Pancreas (tissue), 10 donors: ENCODE results near the gene TTLL5. TPM values are rescaled to one million over a fixed set of nuclear protein-coding genes. Genes with fewer than 3 reads are reported as not detected.

ENCODE experiments used
- ATAC-seq, 4 donors: fragments of 200-7000 bp; cut with Tn5 transposase; one replicate each; pipeline versions ENCODE4 v1.8.0 to v1.9.1; 2020; ENCODE audit warnings: mild to moderate bottlenecking in 4 of 4, moderate library complexity in 4 of 4
- DNase-seq, 6 donors: peaks; one replicate each; pipeline ENCODE4 v3.0.0-alpha.2; 2020
- FAIRE-seq: peaks from 2 replicates; lab custom pipeline; 2012; peaks lifted over from hg19 to GRCh38; lab: Jason Lieb, UNC
- H3K27ac ChIP-seq, 4 donors: fragments of 200-600 bp; sonication (generic); 1 replicate in 3 of 4; 2 replicates in 1 of 4; pipeline versions ENCODE4 v1.5.0 to v1.8.0; 2020
- H3K27me3 ChIP-seq, 4 donors: fragments of 200-600 bp; one replicate each; pipeline ENCODE4 v1.8.0; 2021
- H3K36me3 ChIP-seq, 3 donors: fragments of 200-600 bp; sonication (generic) in 1 of 3; one replicate each; pipeline versions ENCODE4 v1.5.0 to v1.8.0; 2020 to 2021
- H3K4me1 ChIP-seq, 3 donors: fragments of 200-600 bp; one replicate each; pipeline ENCODE4 v1.8.0; 2021
- H3K4me3 ChIP-seq, 4 donors: fragments of 200-600 bp; sonication (generic) in 2 of 4; one replicate each; pipeline versions ENCODE4 v1.5.0 to v1.8.0; 2020 to 2021
- H3K9me3 ChIP-seq, 4 donors: fragments of 200-600 bp; one replicate each; pipeline ENCODE4 v1.8.0; 2021
- CTCF ChIP-seq, 4 donors: fragments of 200-600 bp; sonication (generic) in 3 of 4; IDR thresholded peaks; one replicate each; pipeline versions ENCODE4 v1.5.0 to v1.8.0; 2021; ENCODE audit warnings: antibody characterized with exemption in 4 of 4
- WGBS, 2 donors: extraction: QIAGEN DNeasy Blood & Tissue Kit; methylation state at CpG; one replicate each; pipeline ENCODE4 v1.1.7; 2013; 5-methylcytosine and 5-hydroxymethylcytosine counted together
- intact Hi-C, 3 donors: fragments of 100-400 bp; cut with DNase I; formaldehyde crosslinking; loops; one replicate each; pipeline versions ENCODE4 v1.11.1 to v1.14.2; 2022
- polyA plus RNA-seq, 2 donors: library from polyadenylated mRNA; stranded (reverse); fragments of 200-250 nt; gene quantifications; one replicate each; pipeline ENCODE4 v1.2.3, GENCODE V29; 2013
- total RNA-seq, 6 donors: library from RNA; stranded (reverse); fragmentation: NEBNext Ultra II Directional in 4 of 6; extraction: Animal tissue kit (Norgen Biotek cat#: 25700) in 4 of 6; gene quantifications; one replicate each; pipeline versions ENCODE4 v1.2.1 to v1.2.4, GENCODE V29; 2021 to 2023
- donor health status: healthy with polysubstance abuse.
- donor health status: DM: no; HTN: no; CAD: no; lungs with moderate emphysema.
- donor health status: DM: no; HTN: no; CAD: no.
- donor health status: control.
- donor health status: control.
- donor health status: Bipolar disorder and iron deficiency.
- donor health status: DM: yes; HTN: yes; CAD: no.
- donor health status: DM: no; HTN: no; CAD: no.
- donor health status: DM: no; HTN: no; CAD: no.
- donor health status: DM: yes; HTN: yes; CAD: no.

TTLL5 gene
- total and polyA plus RNA-seq, 8 donors: 7.6 to 22.6 (median 12.0) TPM

DNA sequence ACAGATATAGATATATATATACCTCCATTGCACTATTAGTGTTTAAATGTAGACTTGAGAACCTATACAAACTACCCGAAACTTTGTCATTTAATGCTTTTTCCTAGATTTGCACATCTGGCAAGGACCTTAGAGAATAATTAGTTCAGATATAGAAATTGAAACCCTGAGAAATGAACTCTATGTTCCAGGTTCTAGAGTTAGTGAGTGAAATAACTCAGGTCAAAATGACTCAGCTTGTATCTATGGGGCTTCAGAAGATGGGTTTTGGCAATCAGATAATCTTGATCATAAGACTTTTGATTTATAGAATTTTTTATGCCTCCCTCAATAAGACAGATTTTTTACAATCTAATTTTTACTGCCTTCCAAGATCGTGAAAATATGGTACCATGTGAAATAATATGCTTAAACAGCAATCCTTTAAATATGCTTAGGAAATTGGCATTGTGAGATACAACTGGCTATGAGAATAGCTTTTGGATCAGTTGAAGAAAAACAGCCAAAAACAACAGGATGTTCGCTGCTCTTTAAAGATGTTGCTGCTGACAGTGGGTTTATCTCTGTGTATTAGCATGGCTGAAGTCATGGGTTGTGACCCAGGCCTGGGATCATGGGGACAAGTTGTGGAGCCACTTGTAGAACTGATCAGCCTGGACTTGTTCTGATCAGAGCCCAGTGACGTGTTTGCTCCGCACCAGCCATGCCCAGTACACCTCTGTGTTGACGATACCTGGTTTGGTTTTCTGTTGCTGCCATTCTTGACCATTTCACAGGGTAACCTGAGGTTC, 63.6 kb downstream of the TTLL5 start:
- Histone ChIP-seq H3K4me3 (no peak overlapping the region), H3K27me3 (no peaks in the 10 kb centered on the region), H3K4me1 (peaks cover 0 to 18% (median 16%) of the 10 kb centered on the region in 3 donors), H3K27ac (peak overlapping the region in 1 of 4 donors; percentile 30), H3K9me3 (no peaks in the 10 kb centered on the region), H3K36me3 (no peaks in the 10 kb centered on the region)
- intact Hi-C loops: no loop called here
- DNase-seq (no peak), ATAC-seq (no peak), FAIRE-seq (no peak)
- TF ChIP-seq CTCF (IDR thresholded peaks at IDR 0.05): no peak
- 90 to 91% methylated on average over 6 of the region's 6 CpGs for WGBS, 2 donors

- DNase-seq: no peak
- TF ChIP-seq CTCF (IDR thresholded peaks at IDR 0.05): no peak
- H3K27ac ChIP-seq: peak overlapping the region in 1 of 4 donors; percentile 30
- no peak for FAIRE-seq
- peaks cover 0 to 9% (median 9%) of the 10 kb centered on the region in 3 donors for H3K4me1 ChIP-seq
- intact Hi-C loops: no loop called here
- H3K36me3 ChIP-seq: no peaks in the 10 kb centered on the region
- ATAC-seq: peak in 1 of 4 donors; percentile 14
- WGBS, 2 donors: 82 to 87% methylated on average over 3 of the region's 3 CpGs
- no peak overlapping the region for H3K4me3 ChIP-seq
- H3K9me3 ChIP-seq: no peaks in the 10 kb centered on the region
- H3K27me3 ChIP-seq: no peaks in the 10 kb centered on the region
Measured at GRCh38 chr14:75725481-75725880, 64.4 kb downstream of the TTLL5 start.

GRCh38 chr14:75726321-75726720, 65.3 kb downstream of the TTLL5 start:
- DNase-seq: no peak
- no peak for TF ChIP-seq CTCF (IDR thresholded peaks at IDR 0.05)
- Histone ChIP-seq H3K27me3 (no peaks in the 10 kb centered on the region), H3K27ac (no peak overlapping the region), H3K9me3 (no peaks in the 10 kb centered on the region), H3K36me3 (no peaks in the 10 kb centered on the region), H3K4me3 (no peak overlapping the region), H3K4me1 (peaks cover 0 to under 1% (median under 1%) of the 10 kb centered on the region in 3 donors)
- intact Hi-C loops: no loop called here
- ATAC-seq: no peak
- FAIRE-seq: no peak
- WGBS, 2 donors: 94 to 98% methylated on average over 1 of the region's 1 CpG

DNA sequence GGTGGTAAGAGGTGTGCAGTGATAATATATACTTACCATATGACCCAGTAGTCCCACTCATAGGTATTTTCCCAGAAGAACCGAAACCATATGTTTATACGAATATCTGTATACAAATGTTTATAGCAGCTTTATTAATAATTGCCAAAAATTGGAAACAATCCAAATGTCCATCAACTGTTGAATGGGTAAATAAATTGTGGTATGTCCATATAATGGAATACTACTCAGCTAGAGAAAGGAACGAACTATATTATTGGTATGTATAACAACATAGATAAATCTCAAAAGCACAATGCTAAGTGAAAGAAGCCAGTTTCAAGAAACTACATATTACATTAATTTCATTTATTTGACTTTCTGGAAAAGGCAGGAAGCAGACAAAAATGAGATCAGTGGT, 66.1 kb downstream of the TTLL5 start:
- FAIRE-seq (no peak), ATAC-seq (no peak), DNase-seq (no peak)
- H3K36me3 ChIP-seq: no peaks in the 10 kb centered on the region
- H3K4me3 ChIP-seq: no peak overlapping the region
- H3K27me3 ChIP-seq: no peaks in the 10 kb centered on the region
- H3K4me1 ChIP-seq: no peaks in the 10 kb centered on the region
- 98 to 99% methylated on average over 3 of the region's 3 CpGs for WGBS, 2 donors
- intact Hi-C loops: no loop called here
- no peak overlapping the region for H3K27ac ChIP-seq
- no peaks in the 10 kb centered on the region for H3K9me3 ChIP-seq
- no peak for TF ChIP-seq CTCF (IDR thresholded peaks at IDR 0.05)

DNA sequence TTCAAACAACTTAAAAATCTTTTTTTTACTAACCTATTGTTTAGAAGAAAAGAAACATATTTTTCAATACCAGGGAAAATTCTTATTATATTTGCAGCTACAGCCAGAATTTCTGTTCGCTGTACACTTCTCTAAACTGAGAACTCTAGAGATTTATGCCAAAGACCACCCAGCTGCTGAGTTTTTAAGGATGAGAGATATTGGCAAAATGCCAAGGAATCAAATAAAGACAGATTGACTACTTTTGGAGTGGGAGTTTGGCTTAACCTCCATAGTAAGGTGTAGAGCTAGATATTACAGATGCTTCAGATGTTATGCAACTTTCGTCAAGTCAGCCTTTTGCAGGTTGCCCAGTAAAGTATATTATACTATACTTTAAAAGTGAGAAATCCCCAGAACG, 71.8 kb downstream of the TTLL5 start:
- H3K4me1 ChIP-seq: peaks cover 0 to 15% (median 9%) of the 10 kb centered on the region in 3 donors
- intact Hi-C loops: no loop called here
- H3K27me3 ChIP-seq: no peaks in the 10 kb centered on the region
- no peak for FAIRE-seq
- no peaks in the 10 kb centered on the region for H3K36me3 ChIP-seq
- WGBS, 2 donors: 93 to 97% methylated on average over 3 of the region's 3 CpGs
- no peaks in the 10 kb centered on the region for H3K9me3 ChIP-seq
- no peak overlapping the region for H3K27ac ChIP-seq
- ATAC-seq: no peak
- H3K4me3 ChIP-seq: no peak overlapping the region
- DNase-seq: no peak
- TF ChIP-seq CTCF (IDR thresholded peaks at IDR 0.05): no peak
